GM21447 (cell line): Measurements from ENCODE around the gene FHIP2A.
A peak's percentile ranks its signal among the peaks of the same experiment; 100 is the strongest.
"Not testable (repeated sequence)": the region's sequence is repeated elsewhere in the genome, so short reads cannot be mapped to it uniquely, and the experiment has no call there.

Experiments
- ATAC-seq: cut with Tn5 transposase; IDR thresholded peaks from one replicate; pipeline ENCODE4 v1.9.1; 2021; ENCODE audit not compliant: unreplicated experiment

The FHIP2A gene

DNA sequence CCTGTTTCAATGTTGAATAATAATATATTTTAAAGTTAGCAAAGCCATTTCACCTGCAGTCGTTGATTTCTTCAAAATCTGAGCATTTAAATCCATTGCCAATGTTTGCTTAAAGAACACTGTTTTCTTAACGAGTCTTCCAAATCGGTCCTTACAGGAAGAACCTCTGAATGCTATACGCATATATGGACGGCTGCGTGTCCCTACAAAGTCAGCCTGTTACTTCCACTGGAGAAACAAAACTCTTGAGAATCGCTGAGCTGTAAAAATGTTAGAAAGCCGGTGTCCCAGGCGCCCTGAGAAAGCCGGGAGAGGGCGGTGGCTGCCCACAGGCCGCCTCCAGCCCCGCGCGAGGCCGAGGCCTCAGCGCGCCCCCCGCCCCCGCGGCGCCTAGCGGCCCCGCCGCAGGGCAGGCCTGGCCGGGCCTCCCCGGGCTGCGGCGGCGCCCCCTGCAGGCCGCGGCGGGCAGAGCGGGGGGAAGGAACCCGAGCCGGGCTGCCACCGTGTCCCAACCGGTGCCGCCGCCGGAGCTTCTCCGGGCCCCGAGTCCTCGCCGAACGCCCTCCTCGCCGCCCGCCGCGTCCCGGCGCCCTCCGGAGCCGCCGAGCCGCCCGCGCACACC is at the start of gene FHIP2A:
Gene FHIP2A, plus strand, starts transcription at position 488 of the 622 bp plus-strand sequence. CDS start 299 bp downstream, outside the sequence.
- peak; percentile 63 for ATAC-seq

GRCh38 chr10:114772496-114773196 is 48.9 kb upstream of the FHIP2A start:
- no peak for ATAC-seq

GRCh38 chr10:114773197-114773532 is 48.4 kb upstream of the FHIP2A start:
- ATAC-seq = no peak

GRCh38 chr10:114775082-114775481 is 46.5 kb upstream of the FHIP2A start:
- ATAC-seq = not testable (repeated sequence)

GRCh38 chr10:114777415-114777814 is 44.2 kb upstream of the FHIP2A start:
- no peak for ATAC-seq

DNA sequence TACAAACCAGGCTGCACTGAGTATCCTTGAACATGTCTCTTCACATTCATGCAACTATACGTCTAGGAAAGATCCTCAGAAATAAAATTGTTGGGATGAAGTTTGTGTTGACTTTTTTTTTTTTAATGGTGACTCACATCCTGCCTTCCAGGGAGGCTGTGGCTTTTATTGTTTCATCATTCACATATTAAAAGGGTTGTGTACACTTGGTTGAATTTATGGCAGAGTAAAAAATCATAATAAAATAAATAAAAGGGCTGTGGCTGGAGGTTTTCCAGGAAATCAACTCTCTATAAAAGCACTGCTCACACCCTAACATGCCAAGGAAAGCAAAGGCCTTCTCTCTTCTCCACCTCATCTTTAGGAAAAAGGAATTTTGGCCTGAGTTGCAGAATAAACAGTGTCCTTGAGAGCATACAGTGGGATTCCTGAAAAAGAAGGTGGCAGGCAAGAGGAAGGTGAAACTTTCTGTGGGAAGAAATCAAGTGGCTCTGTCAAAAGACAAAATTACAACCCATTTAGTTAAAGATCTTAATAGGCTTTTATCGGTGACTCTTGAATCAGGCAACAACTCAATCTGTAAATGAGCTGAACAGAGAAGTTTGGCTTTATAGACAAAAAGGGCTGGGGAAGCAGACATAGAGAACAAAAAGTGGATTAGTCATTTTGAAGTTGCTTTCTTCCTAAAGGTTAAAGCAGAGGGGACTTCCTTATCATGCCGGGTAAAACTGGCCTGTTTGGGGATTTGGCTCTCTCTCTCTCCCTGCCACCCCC is 41.6 kb upstream of the FHIP2A start:
- ATAC-seq = no peak

DNA sequence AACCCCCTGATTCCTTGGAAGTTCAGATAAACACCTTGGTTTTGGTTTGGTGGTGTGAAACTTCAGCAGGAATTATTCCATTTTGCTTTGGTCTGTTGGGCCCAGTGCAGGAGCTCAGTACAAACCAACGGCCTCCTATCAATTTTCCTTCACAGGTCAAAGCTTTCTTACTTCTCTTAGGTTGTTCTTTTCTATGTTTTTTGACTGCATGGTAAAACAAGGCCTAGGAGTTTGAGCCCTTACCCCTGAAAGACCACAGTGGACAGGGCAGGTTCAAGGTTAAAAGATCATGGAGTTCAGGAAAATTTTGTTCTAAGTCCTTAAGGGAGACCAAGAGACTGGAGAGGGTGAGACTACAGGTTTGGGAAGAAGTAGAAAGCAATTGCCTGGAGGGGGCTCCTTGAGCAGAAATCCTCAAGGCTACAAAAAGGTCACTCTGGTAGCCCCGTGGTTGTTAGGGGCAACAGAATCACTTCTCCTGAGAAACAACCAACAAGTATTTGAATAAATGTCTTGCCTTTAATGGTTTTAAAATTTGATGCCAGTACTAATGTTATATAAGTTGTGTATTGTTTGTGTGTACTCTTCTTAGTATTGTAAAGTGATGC is 40.9 kb upstream of the FHIP2A start:
- ATAC-seq = no peak

GRCh38 chr10:114782666-114783065 is 38.9 kb upstream of the FHIP2A start:
- no peak for ATAC-seq

DNA sequence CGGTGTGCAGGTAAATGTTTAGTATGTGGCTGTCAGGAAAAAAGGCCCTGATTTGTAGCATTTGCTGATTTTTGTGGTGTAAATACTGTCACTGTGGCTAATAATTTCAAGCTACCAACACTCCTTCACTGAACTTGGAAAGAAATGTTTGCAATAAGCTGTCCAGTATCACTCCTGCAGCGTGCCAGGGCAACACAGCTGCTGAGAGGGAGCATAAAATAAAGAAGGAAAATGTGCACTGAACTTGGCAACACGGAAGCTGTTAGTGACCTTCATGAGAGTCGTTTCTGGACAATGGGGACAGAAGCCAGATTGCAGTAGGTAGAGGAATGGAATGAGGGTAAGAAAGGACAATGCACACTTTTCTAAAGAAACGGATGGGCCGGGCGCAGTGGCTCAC is 37.9 kb upstream of the FHIP2A start:
- no peak for ATAC-seq

- not testable (repeated sequence) for ATAC-seq
Observed at GRCh38 chr10:114786492-114786891, 35.1 kb upstream of the FHIP2A start.

- not testable (repeated sequence) for ATAC-seq
Observed at GRCh38 chr10:114787131-114787530, 34.4 kb upstream of the FHIP2A start.

- ATAC-seq = no peak
Observed at GRCh38 chr10:114791768-114792167, 29.8 kb upstream of the FHIP2A start.

DNA sequence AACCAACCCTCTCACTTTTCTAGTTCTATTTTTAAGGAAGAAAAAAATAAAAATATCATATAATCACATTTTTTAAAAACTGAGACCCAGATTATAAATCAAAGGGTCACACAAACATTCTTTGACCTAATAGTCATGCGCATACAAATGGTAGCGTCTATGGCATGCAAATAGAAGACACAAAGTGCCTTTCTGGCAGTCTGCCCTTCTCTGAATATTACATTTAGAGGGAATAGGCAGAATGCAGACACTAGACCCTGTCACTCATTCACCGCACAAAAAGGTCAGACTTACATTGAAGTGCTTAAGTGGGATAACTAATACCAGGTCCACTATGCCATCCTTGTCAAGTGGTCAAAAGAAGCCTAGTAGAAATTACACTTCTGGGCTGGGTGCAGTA is 26.5 kb upstream of the FHIP2A start:
- no peak for ATAC-seq

DNA sequence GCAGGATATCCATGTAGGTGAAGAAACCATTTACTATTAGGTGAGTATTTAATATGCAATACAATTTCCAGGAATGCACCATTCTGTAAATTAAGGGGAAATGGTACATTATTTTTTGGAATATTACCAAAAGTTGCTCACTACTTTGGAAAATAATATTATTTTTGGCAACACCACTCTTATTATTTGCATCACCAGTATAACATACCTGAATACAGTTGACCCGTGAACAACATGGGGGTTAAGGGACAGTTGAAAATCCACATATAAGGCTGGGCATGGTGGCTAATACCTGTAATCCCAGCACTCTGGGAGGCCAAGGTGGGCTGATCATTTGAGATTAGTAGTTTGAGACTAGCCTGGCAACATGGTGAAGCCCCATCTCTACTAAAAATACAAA is 21.2 kb upstream of the FHIP2A start:
- ATAC-seq = no peak

DNA sequence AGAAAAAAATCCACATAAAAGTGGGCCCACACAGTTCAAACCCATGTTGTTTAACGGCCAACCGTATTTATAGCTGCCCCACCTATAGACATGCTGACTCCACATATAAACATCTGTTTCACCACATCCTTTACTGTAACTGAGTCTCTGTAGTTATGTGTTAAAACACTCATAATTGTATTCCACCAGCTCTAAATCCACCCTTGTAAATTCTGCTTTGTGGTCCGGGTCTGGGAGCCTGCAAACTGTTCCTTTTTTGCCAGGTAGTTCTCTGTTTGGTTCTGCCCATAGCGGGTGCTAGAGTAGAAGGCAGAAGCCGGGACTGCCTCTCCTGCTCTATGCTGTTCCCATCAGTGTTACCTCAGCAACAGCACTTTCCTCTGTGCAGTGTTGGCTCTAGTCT is 20.2 kb upstream of the FHIP2A start:
- ATAC-seq = peak; percentile 79

- no peak for ATAC-seq
Observed at GRCh38 chr10:114802177-114802576, 19.4 kb upstream of the FHIP2A start.

- no peak for ATAC-seq
Observed at GRCh38 chr10:114806562-114807391, 14.8 kb upstream of the FHIP2A start.

GRCh38 chr10:114808982-114809381 is 12.6 kb upstream of the FHIP2A start:
- ATAC-seq = no peak

DNA sequence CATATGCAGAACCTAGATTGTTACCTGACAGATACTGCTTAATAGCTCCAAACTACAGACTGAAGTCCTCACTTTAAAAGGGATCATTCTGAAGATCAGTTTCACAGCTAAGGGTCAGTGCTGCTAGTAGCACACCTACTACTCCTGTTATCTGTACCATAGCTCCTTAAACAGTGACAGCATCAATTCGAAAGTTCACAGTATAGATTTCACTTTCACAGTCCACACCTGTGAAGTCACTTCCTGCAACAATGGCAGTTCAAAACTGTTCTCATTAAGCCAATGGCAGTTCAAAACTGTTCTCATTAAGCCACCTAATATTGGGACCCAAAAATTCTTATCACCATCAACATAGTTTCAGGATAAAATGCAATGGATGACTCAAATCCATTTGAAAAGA is 10.7 kb upstream of the FHIP2A start:
- peak; percentile 100 for ATAC-seq

DNA sequence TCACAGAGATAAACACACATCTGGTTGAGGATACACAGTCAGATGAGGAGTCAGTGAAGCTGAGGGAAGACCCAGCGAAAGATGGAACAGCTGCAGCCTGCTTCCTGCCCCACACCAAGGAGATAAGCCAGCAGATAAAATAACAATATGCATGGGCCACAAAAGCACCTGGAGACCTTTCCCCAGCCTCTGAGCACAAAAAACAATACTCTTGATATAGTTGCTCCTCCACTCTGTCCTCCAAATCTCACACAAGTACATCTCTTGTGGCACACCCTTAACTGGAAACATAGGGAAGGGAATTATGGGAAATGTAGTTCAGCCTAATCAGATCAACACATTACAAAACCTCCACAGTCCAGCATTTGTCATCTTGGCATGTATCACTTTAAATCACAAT is 9.7 kb upstream of the FHIP2A start:
- no peak for ATAC-seq

DNA sequence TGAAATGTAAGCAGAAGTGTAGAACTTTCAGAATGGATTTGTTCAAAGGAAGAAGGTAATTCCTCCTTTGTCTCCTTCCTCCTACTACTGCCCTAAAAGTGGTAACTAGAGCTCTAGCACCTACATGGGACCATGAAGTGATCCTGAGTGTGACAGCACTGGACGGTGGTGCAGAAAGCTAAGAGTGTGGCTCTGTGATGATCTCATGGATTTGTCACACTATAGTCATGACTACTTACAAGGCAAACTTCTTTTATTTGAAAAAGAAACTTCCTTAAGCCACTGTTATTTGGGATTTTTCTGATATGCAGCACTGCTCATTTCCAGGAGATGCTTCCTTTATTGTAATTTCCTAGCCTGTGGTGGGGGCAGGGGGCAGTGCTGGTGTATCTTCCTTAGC is 5.8 kb upstream of the FHIP2A start:
- ATAC-seq = no peak
